Cardiac septum (tissue), 1 donor: ENCODE results near the gene GJC1. TPM values are rescaled to one million over a fixed set of nuclear protein-coding genes. Genes with fewer than 3 reads are reported as not detected.

Source experiments
- DNase-seq: peaks from one replicate; pipeline ENCODE4 v3.0.0-alpha.2; 2020; ENCODE audit warnings: low spot score
- intact Hi-C: fragments of 100-400 bp; cut with DNase I; formaldehyde crosslinking; loops from one replicate; pipeline ENCODE4 v1.14.0; 2022
- long read RNA-seq: library from polyadenylated mRNA; unstranded; transcript quantifications from one replicate; pipeline ENCODE4 v2.0.0, GENCODE V29; 2021
- total RNA-seq: library from RNA; stranded (reverse); fragmentation: NEBNext Ultra II Directional; extraction: Animal tissue kit (Norgen Biotek cat#: 25700); gene quantifications from one replicate; pipeline ENCODE4 v1.2.1, GENCODE V29; 2021
- donor health status: DM: no; HTN: no; CAD: no.

GJC1 gene
- total RNA-seq, result 32.0 TPM
- long read RNA-seq, transcript GJC1-209 (3 exons, 1,837 nt), result major isoform, 14 of 18 reads
- long read RNA-seq, partial matches to known transcripts, result 1 of 18 reads
- long read RNA-seq, other reads (novel, unspliced or antisense), result 2 of 18 reads

DNA sequence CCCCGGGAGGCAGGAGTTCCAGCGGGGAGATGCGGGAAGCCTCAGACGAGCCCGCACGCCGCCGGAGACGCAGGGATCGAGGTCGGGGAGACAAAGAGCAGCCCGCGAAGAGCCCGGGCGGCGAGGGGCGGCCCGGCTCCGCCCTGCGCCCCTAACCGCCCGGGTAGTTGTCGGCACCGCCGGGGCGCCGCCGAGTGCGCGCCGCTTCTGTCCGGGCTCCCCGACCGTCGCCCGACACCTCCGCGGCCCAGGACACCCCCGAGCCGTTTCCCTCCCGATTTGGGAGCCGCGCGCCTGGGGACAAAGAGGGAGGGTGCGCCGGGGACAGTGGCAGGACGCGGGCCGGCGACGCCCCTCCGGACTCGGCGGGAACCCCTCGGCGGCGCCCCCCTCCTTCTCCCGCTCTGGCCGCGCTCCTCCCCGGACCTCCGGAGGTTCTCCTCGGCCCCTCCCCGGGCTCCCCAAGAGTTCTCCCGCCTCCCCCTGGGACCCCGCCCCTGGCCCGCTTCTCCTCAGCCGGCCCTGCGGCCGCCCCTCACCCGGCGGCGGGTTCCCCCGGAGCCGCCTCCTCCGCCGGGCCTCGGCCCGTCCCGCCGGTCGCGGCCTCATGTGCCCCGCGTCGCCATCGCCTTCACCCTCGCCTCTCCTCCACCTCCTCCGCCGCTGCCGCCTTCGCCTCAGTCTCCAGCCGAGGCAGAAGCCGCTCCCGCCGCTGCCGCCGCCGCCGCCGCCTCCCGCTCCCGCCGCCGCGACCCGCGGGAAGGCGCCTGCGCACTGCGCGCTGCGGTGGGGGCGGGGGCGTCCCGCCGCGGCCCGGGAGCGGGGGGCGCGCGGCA, at the start of gene GJC1:
Gene GJC1, minus strand, starts transcription at position 765 of the 836 bp plus-strand sequence. CDS start 24,470 bp downstream, outside the sequence.
- intact Hi-C loops, result loop anchor here (2.0 kb wide), 1 partner anchor 49 kb away; no protein-coding TSS in a partner anchor
- peak; percentile 79 for DNase-seq

DNA sequence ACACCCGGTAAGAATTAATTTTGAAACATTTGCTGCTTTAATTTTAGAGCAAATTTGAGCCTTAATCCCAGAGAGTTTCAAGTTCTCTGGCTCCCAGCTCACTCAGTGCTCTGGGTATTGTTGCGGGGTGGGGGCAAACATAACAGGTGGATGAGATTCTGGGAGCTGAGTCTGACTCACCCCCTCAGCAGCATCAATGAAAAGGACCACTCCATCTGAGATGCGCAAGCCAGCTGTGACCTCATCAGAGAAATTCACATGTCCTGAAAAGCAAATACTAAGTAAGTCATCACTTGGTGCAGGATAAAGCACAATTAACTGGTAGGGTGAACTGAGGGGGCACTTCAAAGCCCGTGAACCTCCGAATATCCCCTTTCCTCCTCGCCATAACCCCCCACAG, 49.3 kb upstream of the GJC1 start:
- DNase-seq, result no peak
- intact Hi-C loops, result no loop called here

DNA sequence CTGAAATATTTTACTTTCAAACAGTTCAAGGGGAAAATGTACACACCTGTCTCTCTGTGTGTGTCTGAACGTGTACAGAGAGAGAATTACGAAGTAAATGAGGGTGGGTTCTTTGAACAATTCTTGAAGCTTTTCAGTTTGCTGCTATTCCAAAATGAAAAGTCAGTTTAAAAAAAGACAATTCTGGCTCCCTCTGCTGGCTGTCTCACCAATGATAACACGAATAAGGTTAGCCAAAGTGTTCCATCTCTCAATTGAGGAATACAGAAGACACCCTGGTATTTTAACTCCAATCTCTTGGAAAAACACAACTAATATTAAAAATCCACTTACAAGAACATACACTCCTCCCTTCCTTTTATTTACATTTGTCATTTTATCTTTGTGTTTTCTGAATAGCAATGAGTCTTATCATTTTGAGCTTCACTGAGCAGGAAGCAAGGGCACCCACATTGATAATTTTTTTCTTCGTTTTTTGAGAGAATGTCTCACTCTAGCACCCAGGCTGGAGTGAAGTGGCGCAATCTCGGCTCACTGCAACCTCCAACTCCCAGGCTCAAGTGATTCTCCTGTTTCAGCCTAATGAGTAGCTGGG, 48.6 kb upstream of the GJC1 start:
- DNase-seq, result no peak
- intact Hi-C loops, result no loop called here

DNA sequence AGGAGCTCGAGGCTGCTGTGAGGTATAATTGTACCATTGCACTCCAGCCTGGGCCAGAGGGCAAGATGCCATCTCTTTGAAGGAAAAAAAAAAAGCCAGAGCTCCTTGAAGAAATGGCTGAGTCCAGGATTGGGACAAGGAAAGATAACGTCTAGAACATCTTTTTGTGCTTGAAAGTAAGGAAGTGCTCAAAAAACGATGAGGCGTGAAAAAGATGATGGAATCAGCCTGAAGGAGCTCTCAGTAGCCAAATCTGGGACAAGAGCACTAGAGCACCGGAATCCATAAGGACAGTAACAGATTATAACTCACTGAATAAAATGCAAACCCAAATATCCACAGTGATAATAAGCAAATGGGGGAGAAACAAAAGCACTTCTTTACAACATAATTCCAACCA, 47.0 kb upstream of the GJC1 start:
- no peak for DNase-seq
- intact Hi-C loops, result no loop called here

DNA sequence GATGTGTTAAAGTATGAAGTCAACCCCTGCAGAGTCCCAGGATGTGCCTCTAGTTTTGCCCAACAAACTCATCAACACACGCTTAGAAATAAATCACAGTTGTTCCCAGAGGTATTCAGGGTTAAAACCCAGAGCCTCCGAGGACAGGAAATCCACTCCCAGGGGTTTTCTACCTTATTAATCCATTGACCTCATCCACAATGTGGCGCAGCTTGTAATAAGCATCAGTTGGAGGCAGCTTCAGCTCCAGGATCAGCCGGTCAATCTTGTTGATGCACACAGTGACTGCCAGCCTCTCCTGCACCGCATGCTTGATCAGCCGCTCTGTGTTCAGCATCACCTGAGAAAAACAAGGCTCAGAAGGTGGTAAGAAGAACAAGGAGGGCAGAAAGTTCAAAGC, 45.7 kb upstream of the GJC1 start:
- intact Hi-C loops, result no loop called here
- DNase-seq, result no peak

DNA sequence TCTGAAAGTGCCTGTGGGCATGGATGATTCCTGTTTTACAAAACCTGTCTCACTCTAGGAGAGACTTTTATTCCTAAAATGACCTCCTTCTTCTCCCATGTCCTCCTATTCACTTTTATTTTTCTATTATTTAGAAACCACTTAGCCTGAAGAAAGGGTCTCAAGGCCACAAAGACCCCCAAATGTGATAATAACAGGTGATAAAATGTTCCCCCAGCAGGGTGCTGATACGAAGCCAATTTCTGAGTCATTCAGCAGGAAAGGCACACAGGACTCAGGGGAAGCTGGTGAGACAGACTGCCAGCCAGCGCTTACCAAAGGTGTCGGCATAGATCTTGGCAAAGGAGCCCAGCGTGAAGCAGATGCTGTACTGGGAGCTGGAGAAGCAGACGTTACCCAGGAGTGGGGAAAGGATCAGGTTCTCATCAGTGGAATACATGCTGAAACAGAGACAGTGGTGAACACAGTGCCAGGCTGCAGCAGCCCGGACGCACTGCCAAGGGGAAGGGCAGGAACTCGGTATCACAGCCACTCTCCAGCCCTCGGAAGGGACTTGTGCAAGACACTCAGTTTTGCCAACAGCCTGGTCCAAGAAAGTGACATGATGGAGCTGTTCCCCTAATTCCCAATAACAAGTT, 42.2 kb upstream of the GJC1 start:
- intact Hi-C loops, result no loop called here
- no peak for DNase-seq

DNA sequence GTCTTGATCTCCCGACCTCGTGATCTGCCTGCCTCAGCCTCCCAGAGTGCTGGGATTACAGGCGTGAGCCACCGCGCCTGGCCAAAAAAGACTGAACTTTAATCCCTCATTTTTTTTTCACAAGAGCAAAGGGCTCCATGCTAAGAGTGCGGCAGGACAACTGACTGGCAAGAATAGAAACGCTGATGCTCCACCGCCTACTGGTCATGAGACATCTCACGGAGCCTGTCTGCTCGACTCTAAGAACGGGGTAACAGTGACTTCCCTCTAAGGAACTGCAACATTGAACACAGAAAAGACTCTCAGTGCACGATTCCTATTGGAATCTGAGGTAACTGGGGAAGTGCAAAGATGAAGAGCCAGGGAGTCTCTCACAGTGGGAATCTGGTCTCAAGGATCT, 41.5 kb upstream of the GJC1 start:
- intact Hi-C loops, result no loop called here
- peak; percentile 20 for DNase-seq

DNA sequence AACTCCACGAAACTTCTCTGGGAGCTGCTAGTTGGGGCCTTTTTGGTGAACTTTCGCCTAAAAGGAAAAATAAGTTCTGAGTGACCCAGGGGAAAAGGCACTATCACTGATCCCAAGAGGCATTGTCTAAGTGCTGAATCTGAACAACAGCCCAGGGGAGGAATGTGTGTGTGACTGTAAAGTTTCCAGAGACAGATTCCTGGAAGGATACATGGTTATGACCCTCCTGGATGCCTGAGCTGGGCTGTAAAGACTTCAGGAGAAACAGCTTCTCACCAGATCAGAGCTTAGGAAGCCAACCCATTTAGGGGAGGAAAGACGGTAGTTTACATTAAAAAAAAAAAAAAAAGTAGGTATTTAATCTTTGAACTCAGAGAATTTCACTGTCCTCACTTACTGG, 37.8 kb upstream of the GJC1 start:
- peak; percentile 22 for DNase-seq
- intact Hi-C loops, result no loop called here

DNA sequence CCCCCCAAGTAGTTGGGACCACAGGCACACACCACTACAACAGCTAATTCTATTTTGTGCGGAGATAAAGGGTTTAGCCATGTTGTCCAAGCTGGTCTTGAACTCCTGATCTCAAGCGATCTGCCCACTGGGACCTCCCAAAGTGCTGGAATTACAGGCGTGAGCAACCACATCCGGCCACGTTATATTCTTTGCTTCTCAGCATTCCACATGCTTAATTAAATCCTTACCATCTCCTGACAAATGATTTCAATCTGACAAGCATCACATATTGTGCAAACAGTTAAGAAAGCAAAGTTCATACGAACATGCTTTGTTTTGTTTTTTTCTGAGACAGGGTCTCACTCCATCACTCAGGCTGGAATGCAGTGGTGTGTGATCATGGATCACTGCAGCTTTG, 35.8 kb upstream of the GJC1 start:
- peak; percentile 33 for DNase-seq
- intact Hi-C loops, result loop anchor here (1.0 kb wide), 1 partner anchor 90 kb away; no protein-coding TSS in a partner anchor

DNA sequence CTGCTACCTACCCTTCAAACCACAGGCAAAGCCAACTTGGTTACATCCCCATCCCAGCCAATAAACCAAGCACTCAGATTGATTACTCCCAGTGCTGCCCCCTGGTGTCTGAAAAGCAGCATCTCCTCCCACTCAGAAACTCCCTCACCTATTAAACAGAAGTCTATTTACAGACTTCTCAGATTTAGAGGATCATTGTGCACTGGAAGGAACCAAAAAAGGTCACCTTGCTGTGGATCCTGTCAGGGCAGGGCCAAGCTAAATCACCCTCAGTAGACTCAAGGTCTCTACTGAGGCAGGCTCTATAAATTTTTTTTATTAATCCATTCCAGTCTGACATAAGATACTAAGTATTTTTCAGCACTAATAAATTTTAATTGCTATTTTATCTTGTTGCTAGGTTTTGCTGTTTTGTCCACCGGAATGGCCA, 35.2 kb upstream of the GJC1 start:
- DNase-seq, result peak; percentile 76
- intact Hi-C loops, result loop anchor here (1.0 kb wide), 1 partner anchor 89 kb away; no protein-coding TSS in a partner anchor

DNA sequence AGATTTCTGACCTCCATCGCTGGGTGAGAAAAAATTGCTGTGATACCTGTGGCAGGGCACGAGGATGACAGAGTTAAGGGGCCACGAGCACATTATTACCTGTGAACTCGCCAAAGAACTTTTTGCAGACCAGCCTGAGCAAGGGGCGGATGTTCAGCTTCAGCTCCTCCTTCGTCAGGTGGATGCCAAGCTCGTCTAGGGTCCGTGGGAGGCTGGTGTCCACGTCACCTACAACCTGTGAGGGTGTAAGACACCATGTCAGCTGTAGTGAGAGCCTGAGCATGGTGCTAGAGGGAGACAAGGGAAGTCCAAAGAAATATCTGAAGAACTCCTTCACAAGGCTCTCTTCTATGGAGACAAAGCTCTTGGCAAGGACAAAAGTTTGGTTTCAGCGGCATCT, 34.7 kb upstream of the GJC1 start:
- intact Hi-C loops, result loop anchor here (1.0 kb wide), 1 partner anchor 89 kb away; no protein-coding TSS in a partner anchor
- no peak for DNase-seq

DNA sequence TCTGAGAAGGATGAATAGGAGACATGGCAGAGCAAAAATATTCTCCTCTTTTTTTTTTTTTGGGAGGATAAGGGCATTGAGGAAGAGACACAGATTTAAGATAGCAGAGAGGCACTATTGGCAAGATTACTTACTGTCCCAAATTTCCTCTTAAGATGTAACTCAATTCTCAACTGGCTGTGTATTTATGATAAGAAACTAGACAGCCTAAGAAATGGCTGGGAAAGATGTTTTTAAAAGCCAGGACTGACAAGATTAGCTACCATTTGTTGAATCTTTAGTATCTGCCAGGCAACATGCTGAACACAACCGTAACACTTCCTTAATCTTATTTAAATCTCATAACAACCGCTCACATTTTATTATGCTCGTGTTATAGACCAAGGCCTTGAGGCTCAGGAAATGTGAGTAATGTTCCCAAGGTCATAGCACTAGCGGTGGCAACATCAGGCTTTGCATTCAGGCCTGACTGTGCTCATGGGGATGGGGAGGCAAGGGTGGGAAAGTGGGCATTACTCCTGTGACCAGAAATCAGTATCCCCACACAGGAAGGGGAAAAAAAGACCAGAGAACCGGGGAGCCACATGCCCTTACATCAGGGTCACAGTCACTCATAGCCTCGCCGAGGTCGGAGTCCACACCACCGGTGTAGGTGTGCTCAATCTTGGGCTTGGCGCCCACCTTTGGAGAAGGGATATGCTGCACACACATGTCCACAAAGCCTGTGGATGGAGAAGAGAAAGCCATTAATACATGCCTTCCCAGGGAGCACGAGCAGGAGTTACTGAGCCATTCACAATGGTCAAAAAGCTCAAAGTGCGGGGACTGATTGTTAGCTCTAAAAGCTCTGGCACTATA, 33.2 kb upstream of the GJC1 start:
- intact Hi-C loops, result no loop called here
- DNase-seq, result peak; percentile 53

DNA sequence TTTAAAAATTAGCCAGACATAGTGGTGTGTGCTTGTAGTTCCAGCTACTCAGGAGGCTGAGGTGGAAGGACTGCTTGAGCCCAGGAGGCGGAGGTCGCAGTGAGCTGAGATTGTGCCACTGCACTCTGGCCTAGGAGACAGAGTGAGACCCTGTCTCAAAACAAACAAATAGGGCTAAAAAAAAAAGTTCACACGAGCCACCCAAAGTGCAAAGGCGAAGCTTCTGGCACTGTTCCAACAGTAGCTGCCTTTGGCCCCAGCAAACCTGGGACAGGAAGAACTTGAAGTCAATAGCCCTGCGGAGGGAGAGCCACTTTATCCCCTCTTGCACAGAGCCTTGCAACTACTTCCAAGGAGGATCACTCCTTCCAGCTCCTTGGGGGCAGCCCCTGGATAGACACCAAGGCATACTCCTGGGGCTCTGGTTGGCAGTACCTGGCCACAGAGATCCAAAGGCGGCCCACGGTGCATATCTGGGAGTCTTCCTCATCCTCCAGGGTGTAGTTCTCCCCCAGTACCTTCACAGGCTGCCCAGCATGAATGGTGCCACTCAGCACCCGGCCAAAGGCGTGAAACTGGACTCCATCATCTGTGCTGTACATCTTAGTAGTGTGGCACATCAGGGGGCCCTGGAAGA, 32.3 kb upstream of the GJC1 start:
- DNase-seq, result peak; percentile 67
- intact Hi-C loops, result no loop called here

DNA sequence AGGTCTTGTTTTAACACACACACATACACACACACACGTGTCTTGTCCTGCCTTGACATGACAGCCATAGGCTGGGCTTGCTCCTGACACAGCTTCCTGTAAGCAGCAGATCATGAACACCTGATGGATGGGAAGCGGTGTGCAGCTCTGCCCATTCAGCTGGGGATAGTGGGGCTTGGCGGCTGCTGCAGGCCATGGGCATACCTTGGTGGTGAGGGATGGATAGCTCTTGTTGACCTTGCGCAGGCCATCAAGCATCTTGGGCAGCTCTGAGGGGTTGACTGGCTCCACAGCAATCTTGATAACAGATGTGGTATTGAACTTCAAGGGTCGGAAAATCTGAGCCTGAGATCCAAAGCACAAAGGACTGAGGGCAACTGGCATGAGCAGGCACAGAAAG, 29.6 kb upstream of the GJC1 start:
- intact Hi-C loops, result no loop called here
- DNase-seq, result no peak

DNA sequence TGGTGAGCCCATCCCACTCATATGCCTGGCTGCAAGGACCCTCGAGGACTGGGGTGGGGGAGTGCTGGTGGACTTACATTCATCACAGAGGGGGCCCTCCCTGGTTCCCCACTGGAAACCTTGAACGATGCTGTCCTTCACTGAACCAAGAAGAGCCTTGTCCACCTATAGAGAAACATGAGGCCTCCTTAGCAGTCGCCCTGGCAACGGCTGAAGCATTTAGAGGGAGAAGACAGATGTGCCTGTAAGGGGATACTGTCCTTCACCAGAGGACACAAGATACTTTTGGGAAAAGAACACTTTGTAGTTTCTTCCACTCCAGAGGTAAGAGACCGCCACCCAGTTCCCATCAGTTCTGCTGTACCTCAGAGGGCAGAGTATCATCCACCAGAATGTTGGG, 24.1 kb upstream of the GJC1 start:
- intact Hi-C loops, result no loop called here
- no peak for DNase-seq

DNA sequence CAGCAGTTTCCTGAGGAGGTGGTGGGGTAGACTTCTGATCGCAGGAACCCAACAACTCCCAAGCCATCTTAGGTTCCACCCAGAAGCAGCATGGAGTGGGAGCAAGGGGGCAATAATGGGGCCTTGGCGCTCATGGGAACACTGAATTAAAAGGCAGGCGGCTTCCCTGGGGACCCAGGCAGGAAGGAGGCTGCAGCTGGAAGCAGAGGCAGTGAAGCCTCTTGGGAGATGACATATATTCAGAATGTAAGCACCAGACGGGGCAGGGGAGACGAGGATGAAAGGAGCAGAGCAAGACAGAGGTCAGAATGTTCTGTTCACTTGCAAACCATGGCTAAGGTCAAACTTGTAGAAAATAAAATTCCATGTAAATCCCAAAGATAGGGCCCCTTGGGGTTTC, 20.5 kb upstream of the GJC1 start:
- intact Hi-C loops, result no loop called here
- no peak for DNase-seq

DNA sequence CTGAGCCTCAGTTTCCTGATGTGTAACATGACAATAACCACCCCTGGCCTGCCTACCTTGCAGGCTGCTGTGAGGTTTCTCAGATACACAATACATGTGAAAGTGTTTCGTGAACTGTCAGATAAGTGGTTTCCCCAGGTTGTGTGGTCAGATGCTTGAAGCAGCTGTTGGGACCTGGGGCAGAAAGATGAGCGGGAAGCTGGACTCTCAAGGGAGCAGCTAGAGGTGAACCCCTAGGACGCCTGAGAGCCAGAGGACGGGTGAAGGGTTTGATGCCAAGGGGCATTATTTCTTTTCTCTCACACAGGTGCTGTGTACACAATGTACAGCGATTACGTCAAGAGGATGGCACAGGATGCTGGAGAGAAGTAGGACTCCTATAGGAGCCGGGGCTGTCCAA, 19.9 kb upstream of the GJC1 start:
- intact Hi-C loops, result no loop called here
- no peak for DNase-seq

DNA sequence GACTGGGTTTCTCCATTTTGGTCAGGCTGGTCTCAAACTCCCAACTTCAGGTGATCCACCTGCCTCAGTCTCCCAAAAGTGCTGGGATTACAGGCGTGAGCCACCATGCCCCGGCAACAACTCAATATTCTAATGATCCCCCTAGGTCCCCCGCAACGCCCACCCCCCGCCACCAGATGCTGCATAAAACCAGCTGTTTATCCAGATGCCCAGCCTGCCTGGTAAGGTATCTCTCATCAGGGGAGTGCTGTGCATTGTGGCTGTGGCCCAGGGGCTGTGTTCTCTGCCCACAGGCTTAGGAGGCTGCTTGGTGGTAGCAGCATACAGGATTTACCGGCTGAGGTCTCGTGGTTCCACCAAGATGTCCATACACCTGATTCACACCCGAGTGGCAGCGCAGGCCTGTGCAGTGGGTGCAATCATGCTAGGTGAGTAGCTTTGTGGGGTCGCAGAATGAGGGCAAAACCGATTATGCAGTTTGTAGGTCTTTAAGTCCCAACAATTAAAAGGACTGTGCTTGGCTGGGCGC, 18.9 kb upstream of the GJC1 start:
- DNase-seq, result no peak
- intact Hi-C loops, result no loop called here
